ENCODE results near the gene PRPF39.

- TF ChIP-seq EP300 (IDR thresholded peaks at IDR 0.05) (no peak), CTCF (IDR thresholded peaks at IDR 0.05) (no peak), POLR2A (IDR thresholded peaks at IDR 0.05) (no peak)
These were observed 36.2 kb downstream of the PRPF39 start for GRCh38 chr14:45120096-45120495.

Data from tibial nerve (tissue), 4 donors.